Hematopoietic multipotent progenitor cell treated with erythropoietin and hydrocortisone succinate and interleukin-3 and kit ligand, for 15 days (in vitro differentiated cells): ENCODE data around the gene ALDH4A1.
"Not testable (repeated sequence)": the region's sequence is repeated elsewhere in the genome, so short reads cannot be mapped to it uniquely, and the experiment has no call there.

ENCODE experiments used
- DNase-seq: peaks from one replicate; pipeline ENCODE4 v3.0.0-alpha.2; 2015; ENCODE audit warnings: low spot score

Gene ALDH4A1

DNA sequence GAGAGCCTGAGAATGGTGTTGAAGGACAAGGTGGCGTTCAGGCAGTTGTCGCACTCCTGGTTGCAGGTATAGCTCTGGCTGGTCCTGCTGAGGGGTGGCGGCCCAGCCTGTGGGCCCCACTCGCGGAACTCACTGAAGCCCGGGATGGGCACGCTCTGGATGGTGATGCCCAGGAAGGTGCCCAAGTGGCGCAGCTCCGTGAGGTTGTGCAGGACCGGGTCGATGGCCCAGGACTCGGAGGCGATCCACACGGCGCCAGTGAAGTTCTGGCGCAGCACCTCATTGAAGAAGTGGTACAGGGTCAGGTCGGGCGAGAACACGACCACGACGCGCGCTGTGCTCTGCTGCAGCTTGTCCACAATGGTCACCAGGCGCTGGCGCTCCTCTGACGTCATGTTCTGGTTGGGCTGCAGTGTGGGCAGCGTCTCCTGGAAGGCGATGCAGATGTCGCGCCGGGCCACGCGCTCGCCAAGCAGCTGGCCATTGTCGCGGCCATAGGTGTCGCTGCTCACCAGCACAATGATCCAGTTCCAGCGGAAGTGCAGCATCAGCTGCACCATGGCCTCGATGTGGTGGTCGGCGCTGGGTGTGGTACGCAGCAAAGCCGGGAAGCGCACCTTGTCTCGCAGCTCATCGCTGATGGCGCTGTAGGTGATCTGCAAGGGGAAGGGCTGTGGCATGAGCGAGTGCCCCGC, 47.9 kb downstream of the ALDH4A1 start:
- no peak for DNase-seq

DNA sequence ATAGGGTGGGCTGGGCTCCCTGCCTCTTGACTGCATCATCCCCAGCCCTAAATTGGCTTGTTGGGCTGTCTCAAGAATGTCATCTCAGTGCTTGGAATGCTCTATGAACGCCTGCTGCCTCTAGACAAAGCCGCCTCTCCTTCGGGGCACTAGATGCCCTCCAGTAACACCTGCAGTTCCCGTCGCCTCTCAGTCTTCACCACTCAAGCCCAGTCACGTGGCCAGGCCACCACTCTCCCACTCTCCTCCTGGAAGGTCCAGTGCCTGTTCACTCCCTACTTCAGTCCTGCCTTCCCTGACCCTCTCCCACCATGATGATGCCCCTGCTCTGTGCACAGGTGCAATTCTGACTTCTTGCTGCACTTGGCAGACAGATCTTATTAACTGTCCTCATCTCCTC, 49.9 kb downstream of the ALDH4A1 start:
- no peak for DNase-seq

DNA sequence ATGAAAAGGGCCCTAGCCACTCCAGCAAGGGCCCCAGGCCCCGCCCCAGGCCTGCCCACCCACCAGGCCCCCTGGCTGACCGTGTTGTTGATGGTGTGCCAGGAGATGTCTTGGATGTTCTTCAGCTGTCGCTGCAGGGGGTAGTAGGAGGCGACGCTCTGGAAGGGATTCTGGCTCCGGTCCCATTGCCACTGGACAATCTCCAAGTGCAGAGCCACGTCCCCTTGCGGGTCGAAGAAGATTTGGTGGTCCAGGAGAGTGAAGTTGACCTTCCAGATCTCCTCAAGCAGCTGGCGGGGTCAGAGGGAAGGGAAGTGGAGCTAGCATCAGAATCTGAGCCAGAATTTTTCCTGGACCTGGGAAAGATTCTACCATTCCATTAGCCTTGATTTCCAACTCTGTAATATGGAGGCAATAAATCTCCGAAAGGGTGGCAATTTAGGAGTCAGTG, 53.1 kb downstream of the ALDH4A1 start:
- DNase-seq: no peak

DNA sequence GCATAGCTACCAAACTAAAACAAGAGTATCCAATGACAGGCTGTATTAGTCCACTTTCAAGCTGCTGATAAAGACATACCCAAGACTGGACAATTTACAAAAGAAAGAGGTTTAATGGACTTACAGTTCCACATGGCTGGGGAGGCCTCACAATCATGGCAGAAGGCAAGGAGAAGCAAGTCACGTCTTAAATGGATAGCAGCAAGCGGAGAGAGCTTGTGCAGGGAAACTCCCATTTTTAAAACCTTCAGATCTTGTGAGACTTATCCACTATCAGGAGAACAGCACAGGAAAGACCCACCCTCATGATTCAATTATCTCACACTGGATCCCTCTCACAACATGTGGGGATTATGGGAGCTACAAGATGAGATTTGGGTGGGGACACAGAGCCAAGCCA, 54.6 kb downstream of the ALDH4A1 start:
- not testable (repeated sequence) for DNase-seq

DNA sequence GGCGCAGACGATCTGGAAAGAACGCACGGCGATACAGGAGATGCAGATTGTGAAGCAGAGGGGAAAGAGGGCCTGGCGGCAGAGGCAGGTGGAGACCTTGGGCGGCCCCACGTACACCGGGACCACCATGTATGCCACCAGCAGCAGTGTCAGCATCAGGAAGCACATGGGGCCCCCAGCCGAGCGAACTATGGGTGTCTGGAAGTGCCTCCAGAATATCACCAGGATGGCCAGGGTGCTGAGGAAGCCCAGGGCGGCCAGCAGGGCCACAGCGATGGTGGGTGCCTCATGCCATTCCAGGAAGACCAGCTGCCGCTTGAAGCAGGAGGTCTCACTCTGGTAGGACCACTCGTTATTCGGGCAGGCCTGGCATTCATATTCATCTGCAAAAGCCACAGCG, 62.2 kb downstream of the ALDH4A1 start:
- no peak for DNase-seq

DNA sequence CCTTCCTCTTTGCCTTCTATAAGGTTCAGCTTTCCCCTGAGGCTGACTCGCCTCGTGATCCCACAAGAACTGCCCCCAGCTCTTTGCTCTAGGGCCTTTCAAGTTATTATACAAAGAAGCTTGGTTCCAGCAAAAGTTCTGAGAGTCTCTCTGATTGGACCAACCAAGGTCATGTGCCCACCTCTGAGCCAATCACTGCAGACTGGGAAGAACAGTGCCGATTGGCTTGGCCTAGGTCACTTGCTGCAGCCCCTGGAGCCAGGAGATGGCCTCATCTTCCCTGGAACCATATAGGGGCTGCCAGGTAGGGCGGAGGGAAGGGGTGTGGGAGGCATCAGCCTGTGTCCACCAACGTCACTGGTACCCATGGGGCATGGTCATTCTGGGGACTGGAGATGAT, 65.7 kb downstream of the ALDH4A1 start:
- no peak for DNase-seq

DNA sequence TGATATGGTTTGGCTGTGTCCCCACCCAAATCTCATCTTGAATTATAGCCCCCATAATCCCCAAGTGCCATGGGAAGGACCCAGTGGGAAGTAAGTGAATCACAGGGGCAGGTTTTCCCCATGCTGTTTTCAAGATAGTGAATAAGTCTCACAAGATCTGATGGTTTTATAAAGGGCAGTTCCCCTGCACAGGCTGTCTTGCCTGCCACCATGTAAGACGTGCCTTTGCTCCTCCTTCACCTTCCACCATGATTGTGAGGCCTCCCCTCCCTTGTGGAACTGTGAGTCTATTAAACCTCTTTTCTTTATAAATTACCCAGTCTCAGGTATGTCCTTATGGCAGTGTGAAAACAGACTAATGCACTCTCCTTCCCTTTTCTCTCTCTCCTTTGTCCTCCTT, 70.0 kb downstream of the ALDH4A1 start:
- not testable (repeated sequence) for DNase-seq

DNA sequence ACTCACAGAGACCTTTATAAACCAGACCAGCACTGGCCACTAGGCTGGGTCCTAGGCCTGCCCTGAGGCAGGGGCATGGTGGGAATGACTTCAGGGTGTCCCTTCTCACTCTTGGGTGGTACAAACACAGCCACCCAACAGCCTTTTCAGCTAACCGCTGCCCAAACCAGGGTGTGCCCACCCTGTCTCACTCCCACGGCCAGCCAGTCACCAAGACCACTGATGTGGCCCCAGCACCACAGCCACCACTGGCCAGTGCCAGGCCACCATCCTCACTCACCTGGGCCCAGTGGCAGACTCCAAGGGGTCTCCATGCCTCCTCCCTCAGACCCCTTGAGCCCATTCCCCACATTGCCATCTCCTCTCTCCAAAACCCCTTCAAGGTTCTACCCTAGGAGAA, 70.7 kb downstream of the ALDH4A1 start:
- DNase-seq: no peak

DNA sequence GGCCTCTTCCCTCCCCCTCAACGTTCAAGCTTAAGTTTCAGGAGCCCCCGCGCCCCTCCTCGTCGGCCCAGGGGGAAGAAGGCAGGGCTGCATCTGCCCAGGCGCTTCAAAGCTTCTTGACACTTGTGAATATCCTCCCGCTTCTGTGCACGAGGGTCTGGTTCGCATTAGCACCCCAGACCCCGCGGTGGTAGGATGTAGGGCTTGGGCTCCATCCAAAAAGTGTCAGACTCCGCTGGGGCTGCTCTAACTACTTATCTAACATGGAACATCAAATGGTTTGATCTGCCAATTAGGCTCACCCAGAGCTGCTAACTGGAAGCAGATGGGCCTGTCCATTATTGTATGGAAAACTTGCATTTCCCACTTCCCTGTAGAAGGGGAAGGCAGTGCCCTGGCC, 71.8 kb downstream of the ALDH4A1 start:
- DNase-seq: no peak

DNA sequence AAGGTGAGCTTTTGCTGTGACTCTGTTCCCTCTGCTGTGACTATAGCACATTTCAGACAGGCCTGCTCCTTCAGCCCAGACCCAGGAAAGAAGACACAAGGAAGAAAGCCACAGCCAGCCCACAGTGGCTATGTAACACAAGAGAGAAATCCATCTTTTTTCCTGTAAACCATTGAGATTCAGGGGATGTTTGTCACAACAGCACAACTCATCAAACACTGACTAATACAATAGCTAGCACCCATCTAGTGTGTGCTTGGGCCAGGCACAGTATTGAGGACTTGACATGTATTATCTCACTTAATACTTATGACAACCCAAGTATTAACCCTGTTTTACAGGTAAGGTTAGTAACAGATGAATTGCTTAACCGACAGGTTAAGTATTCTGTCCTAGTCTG, 72.7 kb downstream of the ALDH4A1 start:
- DNase-seq: no peak

DNA sequence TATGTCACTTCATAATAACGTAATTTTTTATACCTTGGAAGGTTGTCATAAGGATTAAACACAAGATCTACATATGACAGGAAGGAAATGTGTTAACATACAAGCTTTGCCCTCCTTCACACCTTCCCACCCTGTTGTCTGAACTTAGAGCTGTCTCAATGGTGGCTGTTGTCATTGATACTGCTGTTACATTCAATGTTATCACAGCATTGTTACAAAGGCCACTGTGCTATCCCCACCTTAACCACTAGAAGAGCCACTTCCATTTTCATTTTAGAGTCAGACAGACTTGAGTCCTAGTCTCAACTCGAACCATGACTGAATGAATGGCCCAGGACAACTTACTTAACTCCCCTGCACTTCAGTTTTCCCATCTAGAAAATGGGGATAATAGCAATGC, 74.1 kb downstream of the ALDH4A1 start:
- no peak for DNase-seq

DNA sequence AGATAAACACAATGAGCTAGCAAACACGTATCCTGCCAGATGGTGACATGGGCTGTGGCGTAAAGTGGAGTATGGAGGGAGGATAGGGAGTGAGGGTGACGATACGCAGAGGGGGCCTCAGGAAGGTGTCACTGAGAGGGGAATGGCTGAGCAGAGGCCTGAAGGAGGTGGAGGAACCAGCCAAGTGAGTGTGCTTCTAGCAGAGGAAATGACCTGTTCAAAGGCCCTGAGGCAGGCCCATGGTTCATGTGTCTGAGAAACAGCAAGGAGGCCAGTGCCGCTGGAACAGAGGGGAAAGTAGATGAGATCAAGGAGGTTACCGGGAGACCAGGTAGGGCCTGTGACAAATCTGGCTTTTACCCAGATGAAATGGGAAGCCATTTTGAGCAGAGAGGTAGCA, 78.9 kb downstream of the ALDH4A1 start:
- DNase-seq: no peak
